OCI-LY3 (cell line): Measurements from ENCODE around the gene AVL9.

Source experiments
- H2AFZ ChIP-seq: fragments of 200-600, 300-600 bp; shearing (Covaris generic); 2 replicates; pipeline ENCODE4 v1.6.0; 2014; ENCODE audit warnings: antibody characterized with exemption, low read depth, low read length
- H3K27ac ChIP-seq: fragments of 200-600, 300-600 bp; sonication (generic); 2 replicates; pipeline ENCODE4 v1.5.1; 2014; ENCODE audit warnings: mild to moderate bottlenecking, low read length, moderate library complexity, mixed read lengths
- H3K27me3 ChIP-seq: fragments of 200-600, 300-600 bp; sonication (generic); 2 replicates; pipeline ENCODE4 v1.6.1; 2014; ENCODE audit warnings: low read depth, low read length, mixed read lengths
- H3K36me3 ChIP-seq: fragments of 200-600, 300-600 bp; sonication (generic); replicated peaks from 2 replicates; pipeline ENCODE3; 2014; ENCODE audit warnings: low read depth, low read length, mixed read lengths
- H3K4me1 ChIP-seq: fragments of 300-600, 200-600 bp; sonication (generic); 2 replicates; pipeline ENCODE4 v1.6.1; 2014; ENCODE audit warnings: low read length, mixed read lengths
- H3K4me2 ChIP-seq: fragments of 200-600, 300-600 bp; sonication (generic); 2 replicates; pipeline ENCODE4 v1.6.1; 2014; ENCODE audit warnings: low read length, mixed read lengths
- H3K4me3 ChIP-seq: fragments of 300-600, 200-600 bp; sonication (generic); 2 replicates; pipeline ENCODE4 v1.5.1; 2014; ENCODE audit warnings: antibody characterized with exemption, mild to moderate bottlenecking, low read length, moderate library complexity
- H3K79me2 ChIP-seq: fragments of 300-600, 200-600 bp; shearing (Covaris generic); 2 replicates; pipeline ENCODE4 v1.6.1; 2014; ENCODE audit warnings: mild to moderate bottlenecking, low read length, mixed read lengths
- H3K9ac ChIP-seq: fragments of 300-600, 200-600 bp; shearing (Covaris generic); 2 replicates; pipeline ENCODE4 v1.6.0; 2014; ENCODE audit warnings: mild to moderate bottlenecking, low read length, moderate library complexity
- H3K9me3 ChIP-seq: fragments of 200-600, 300-600 bp; shearing (Covaris generic); 2 replicates; pipeline ENCODE4 v1.6.1; 2014; ENCODE audit warnings: low read length, mixed read lengths; ENCODE audit not compliant: insufficient read depth
- H4K20me1 ChIP-seq: fragments of 200-600, 300-600 bp; sonication (generic); 2 replicates; pipeline ENCODE4 v1.6.1; 2016; ENCODE audit warnings: low read length, mixed read lengths; ENCODE audit not compliant: insufficient read depth
- EZH2phosphoT487 ChIP-seq: fragments of 200-600 bp; shearing (Covaris generic); IDR thresholded peaks from 2 replicates; pipeline ENCODE4 v1.6.1; 2018; ENCODE audit warnings: antibody characterized with exemption, mixed run types, low read depth
- TF ChIP-seq, protein P1 (sequence below): fragments of 200-600, 300-600 bp; sonication (generic); IDR thresholded peaks from 2 replicates; pipeline ENCODE4 v1.5.1; 2014; ENCODE audit warnings: antibody characterized with exemption, low read length, low read depth

AVL9 gene

DNA sequence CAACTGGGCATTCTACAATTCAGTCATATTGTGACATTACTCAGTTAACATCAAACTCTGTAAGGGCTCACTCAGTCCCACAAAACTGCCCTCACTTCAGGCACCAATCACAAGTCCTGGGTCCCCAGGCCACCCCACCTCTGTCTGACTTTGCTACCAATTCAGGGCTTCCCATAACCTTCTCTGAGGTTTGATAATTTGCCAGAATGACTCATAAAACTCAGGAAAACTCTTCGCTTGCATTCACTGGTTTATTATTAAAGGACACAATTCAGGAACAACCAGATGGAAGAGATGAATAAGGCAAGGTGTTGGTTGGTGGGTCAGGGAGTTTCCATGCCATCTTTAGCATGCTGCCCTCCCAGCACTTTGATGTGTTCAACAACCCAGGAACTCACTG, 41.3 kb downstream of the AVL9 start:
- peaks cover 5% of the 10 kb centered on the region for H3K79me2 ChIP-seq
- no peak overlapping the region for H3K9ac ChIP-seq
- H3K9me3 ChIP-seq: no peaks in the 10 kb centered on the region
- no peaks in the 10 kb centered on the region for H3K27me3 ChIP-seq
- H3K4me1 ChIP-seq: peaks cover 14% of the 10 kb centered on the region
- H3K4me3 ChIP-seq: no peak overlapping the region
- H4K20me1 ChIP-seq: no peaks in the 10 kb centered on the region
- H3K27ac ChIP-seq: no peak overlapping the region
- TF ChIP-seq, protein P1, sequence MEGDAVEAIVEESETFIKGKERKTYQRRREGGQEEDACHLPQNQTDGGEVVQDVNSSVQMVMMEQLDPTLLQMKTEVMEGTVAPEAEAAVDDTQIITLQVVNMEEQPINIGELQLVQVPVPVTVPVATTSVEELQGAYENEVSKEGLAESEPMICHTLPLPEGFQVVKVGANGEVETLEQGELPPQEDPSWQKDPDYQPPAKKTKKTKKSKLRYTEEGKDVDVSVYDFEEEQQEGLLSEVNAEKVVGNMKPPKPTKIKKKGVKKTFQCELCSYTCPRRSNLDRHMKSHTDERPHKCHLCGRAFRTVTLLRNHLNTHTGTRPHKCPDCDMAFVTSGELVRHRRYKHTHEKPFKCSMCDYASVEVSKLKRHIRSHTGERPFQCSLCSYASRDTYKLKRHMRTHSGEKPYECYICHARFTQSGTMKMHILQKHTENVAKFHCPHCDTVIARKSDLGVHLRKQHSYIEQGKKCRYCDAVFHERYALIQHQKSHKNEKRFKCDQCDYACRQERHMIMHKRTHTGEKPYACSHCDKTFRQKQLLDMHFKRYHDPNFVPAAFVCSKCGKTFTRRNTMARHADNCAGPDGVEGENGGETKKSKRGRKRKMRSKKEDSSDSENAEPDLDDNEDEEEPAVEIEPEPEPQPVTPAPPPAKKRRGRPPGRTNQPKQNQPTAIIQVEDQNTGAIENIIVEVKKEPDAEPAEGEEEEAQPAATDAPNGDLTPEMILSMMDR: no peak
- TF ChIP-seq EZH2phosphoT487: no peak
- no peak overlapping the region for H2AFZ ChIP-seq
- no peak overlapping the region for H3K4me2 ChIP-seq
- no peaks in the 10 kb centered on the region for H3K36me3 ChIP-seq

DNA sequence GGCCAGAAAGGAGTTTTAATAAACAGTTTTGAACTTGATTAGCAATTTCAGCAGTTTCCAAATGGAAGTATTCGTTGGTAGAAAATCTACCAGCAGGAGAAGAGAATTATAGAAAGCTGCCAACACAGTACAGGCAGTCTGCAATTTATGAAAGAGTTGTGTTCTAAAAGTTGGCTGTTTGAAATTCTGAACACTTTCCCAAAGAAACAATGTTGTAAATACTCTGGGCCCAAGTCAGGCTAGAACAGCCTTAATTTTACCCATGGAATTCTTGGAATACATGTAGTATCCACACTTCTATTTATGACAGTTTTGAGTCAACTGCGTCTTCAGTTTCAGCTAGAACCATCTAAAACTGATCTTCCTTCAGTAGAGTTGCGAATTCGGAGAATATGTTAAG, 42.5 kb downstream of the AVL9 start:
- Histone ChIP-seq H4K20me1 (no peaks in the 10 kb centered on the region), H3K27ac (no peak overlapping the region), H3K9me3 (no peaks in the 10 kb centered on the region), H3K4me1 (peaks cover 14% of the 10 kb centered on the region), H2AFZ (no peak overlapping the region), H3K4me3 (no peak overlapping the region), H3K27me3 (no peaks in the 10 kb centered on the region), H3K36me3 (no peaks in the 10 kb centered on the region), H3K79me2 (peaks cover 5% of the 10 kb centered on the region), H3K4me2 (no peak overlapping the region), H3K9ac (no peak overlapping the region)
- no peak for TF ChIP-seq EZH2phosphoT487
- TF ChIP-seq, protein P1: no peak

DNA sequence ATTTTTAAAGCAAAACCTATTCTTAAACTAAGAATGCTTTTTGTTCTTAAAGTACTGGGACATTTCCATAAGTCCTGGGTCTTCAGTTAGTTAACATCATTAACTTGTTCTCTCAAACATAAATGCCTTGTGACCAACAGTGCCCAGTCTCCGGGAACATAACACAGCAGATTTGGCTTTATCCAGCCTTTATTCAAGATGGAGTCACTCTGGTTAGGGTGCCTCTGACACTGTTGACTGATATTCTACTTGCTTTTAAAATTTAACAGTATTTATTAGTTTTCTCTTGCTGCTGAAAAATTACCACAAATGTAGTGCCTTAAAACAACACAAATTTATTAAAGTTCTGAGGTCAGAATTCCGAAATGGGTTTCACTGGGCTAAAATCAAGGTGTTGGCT, 44.1 kb downstream of the AVL9 start:
- Histone ChIP-seq H3K79me2 (peaks cover 5% of the 10 kb centered on the region), H3K9me3 (no peaks in the 10 kb centered on the region), H3K27ac (no peak overlapping the region), H4K20me1 (no peaks in the 10 kb centered on the region), H3K27me3 (no peaks in the 10 kb centered on the region), H3K9ac (no peak overlapping the region), H2AFZ (no peak overlapping the region), H3K4me2 (no peak overlapping the region), H3K4me3 (no peak overlapping the region), H3K36me3 (no peaks in the 10 kb centered on the region), H3K4me1 (peaks cover 14% of the 10 kb centered on the region)
- TF ChIP-seq, protein P1: no peak
- no peak for TF ChIP-seq EZH2phosphoT487

DNA sequence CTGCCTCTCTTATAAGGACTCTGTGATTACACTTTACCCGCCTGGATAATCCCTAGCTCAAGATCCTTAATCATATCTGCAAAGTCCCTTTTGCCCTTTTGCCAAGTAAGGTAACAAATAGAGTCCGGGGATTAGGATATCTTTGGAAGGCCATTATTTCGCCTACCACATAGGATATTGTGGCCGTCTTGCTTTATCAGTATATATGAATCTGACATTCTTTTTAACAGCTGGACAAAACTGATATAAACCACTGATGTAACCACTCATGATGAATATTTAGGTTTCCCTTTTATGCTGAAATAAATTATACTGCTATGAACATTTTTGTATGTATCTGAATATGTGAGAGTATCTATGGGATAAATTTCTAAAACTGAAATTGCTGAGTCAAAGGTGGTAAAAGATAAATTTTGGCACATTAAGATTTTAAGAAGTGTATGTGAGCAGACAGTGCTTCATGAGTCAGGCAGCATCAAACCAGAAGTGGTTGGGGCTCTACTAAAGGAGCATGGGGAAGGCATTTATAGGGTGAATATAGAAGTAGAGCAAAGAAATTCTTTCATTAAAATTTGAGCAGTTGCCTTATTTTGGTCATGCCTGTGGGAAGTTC, 44.7 kb downstream of the AVL9 start:
- Histone ChIP-seq H3K4me3 (no peak overlapping the region), H4K20me1 (no peaks in the 10 kb centered on the region), H3K9ac (no peak overlapping the region), H3K4me2 (no peak overlapping the region), H3K79me2 (peaks cover 5% of the 10 kb centered on the region), H3K27ac (no peak overlapping the region), H3K36me3 (no peaks in the 10 kb centered on the region), H3K27me3 (no peaks in the 10 kb centered on the region), H3K9me3 (no peaks in the 10 kb centered on the region), H3K4me1 (peaks cover 12% of the 10 kb centered on the region), H2AFZ (no peak overlapping the region)
- no peak for TF ChIP-seq EZH2phosphoT487
- TF ChIP-seq, protein P1: no peak
